HepG2 (cell line): ENCODE measurements around the gene TRAIP. TPM values are rescaled to one million over a fixed set of nuclear protein-coding genes. Genes with fewer than 3 reads are reported as not detected.

Experiments
- ATRX ChIP-seq: sonication (generic); formaldehyde crosslinking; IDR thresholded peaks from 2 replicates; pipeline ENCODE4 v1.4.0; 2020; ENCODE audit warnings: missing genetic modification reagents, borderline replicate concordance
- CCAR2 ChIP-seq: fragments of 200-400 bp; formaldehyde crosslinking; optimal IDR thresholded peaks from 2 replicates; pipeline ENCODE3; 2018; ENCODE audit warnings: low read depth, mild to moderate bottlenecking, low read length, moderate library complexity
- CERS6 ChIP-seq: sonication (generic); formaldehyde crosslinking; IDR thresholded peaks from 2 replicates; pipeline ENCODE4 v1.5.0; 2020; ENCODE audit warnings: missing genetic modification reagents
- EED ChIP-seq: sonication (generic); formaldehyde crosslinking; IDR thresholded peaks from 2 replicates; pipeline ENCODE4 v1.5.0; 2020; ENCODE audit warnings: mild to moderate bottlenecking, missing genetic modification reagents
- GLMP ChIP-seq: sonication (generic); formaldehyde crosslinking; IDR thresholded peaks from 2 replicates; pipeline ENCODE4 v1.9.0; 2021; ENCODE audit warnings: missing genetic modification reagents, mild to moderate bottlenecking, borderline replicate concordance
- HIC2 ChIP-seq: sonication (generic); formaldehyde crosslinking; IDR thresholded peaks from 2 replicates; pipeline ENCODE4 v1.9.0; 2022; ENCODE audit warnings: low read depth, missing genetic modification reagents
- HMG20A ChIP-seq: IDR thresholded peaks from 2 replicates; pipeline ENCODE4 v1.6.1; 2016; ENCODE audit warnings: borderline replicate concordance
- MAX ChIP-seq: IDR thresholded peaks from 2 replicates; pipeline ENCODE4 v1.6.1; 2012; ENCODE audit warnings: inconsistent platforms
- MYPOP ChIP-seq: sonication (generic); formaldehyde crosslinking; IDR thresholded peaks from 2 replicates; pipeline ENCODE4 v1.8.1; 2023; ENCODE audit warnings: mild to moderate bottlenecking, moderate library complexity, missing genetic modification reagents
- SMYD3 ChIP-seq: sonication (generic); formaldehyde crosslinking; IDR thresholded peaks from 2 replicates; pipeline ENCODE4 v1.8.1; 2023; ENCODE audit warnings: mild to moderate bottlenecking, missing genetic modification reagents
- SNRNP70 ChIP-seq: fragments of 200-400 bp; formaldehyde crosslinking; IDR thresholded peaks from 2 replicates; pipeline ENCODE4 v1.6.1; 2017; ENCODE audit warnings: mild to moderate bottlenecking, low read depth, low read length, moderate library complexity
- STAG1 ChIP-seq: sonication (generic); formaldehyde crosslinking; IDR thresholded peaks from 2 replicates; pipeline ENCODE4 v1.4.0; 2020; ENCODE audit warnings: missing genetic modification reagents
- ZBTB37 ChIP-seq: sonication (generic); formaldehyde crosslinking; IDR thresholded peaks from 2 replicates; pipeline ENCODE4 v1.4.0; 2020; ENCODE audit warnings: mild to moderate bottlenecking, missing genetic modification reagents
- ZFYVE20 ChIP-seq: sonication (generic); formaldehyde crosslinking; IDR thresholded peaks from 2 replicates; pipeline ENCODE4 v1.8.0; 2023; ENCODE audit warnings: low read depth, mild to moderate bottlenecking, moderate library complexity, missing genetic modification reagents, borderline replicate concordance
- ZNF142 ChIP-seq: sonication (generic); formaldehyde crosslinking; IDR thresholded peaks from 2 replicates; pipeline ENCODE4 v1.4.0; 2020; ENCODE audit warnings: missing genetic modification reagents
- polyA plus RNA-seq, 8 experiments: library from polyadenylated mRNA; depleted of rRNA in 3 of 8; stranded (reverse) in 7 of 8; unstranded in 1 of 8; fragments of >200 nt; fragmentation: Illumina TruSeq in 4 of 8; extraction: Trizol in 4 of 8; gene quantifications; 2 replicates each; pipeline versions ENCODE4 v1.2.1 to v1.2.3, GENCODE V29; 2011 to 2016; ENCODE audit warnings: low read depth in 4 of 8, missing spikeins in 1 of 8, mixed read lengths in 1 of 8; ENCODE audit not compliant: insufficient read depth in 1 of 8
- total RNA-seq, 5 experiments: library from RNA; depleted of rRNA; stranded (reverse); fragments of >200 nt; fragmentation: Illumina TruSeq; extraction: Trizol; gene quantifications; 2 replicates each; pipeline ENCODE4 v1.2.3, GENCODE V29; 2016; ENCODE audit warnings: low read depth in 1 of 5

TRAIP gene
- total and polyA plus RNA-seq, 2 of the 13 experiments (the other 11 are each of a cell fraction or from before 2014, with no cell fraction given): 13.9 to 23.9 TPM

GRCh38 chr3:49785565-49786356 is 70.6 kb downstream of the TRAIP start (continued):
- no peak for TF ChIP-seq CCAR2
- TF ChIP-seq HIC2 (CRISPR knock-in tag): no peak
- no peak for TF ChIP-seq STAG1 (CRISPR knock-in tag)
- TF ChIP-seq SNRNP70: no peak
- TF ChIP-seq ZBTB37 (CRISPR knock-in tag): no peak
- no peak for TF ChIP-seq ZFYVE20
- no peak for TF ChIP-seq HMG20A (CRISPR knock-in tag)
- no peak for TF ChIP-seq CERS6 (CRISPR knock-in tag)
- no peak for TF ChIP-seq MYPOP (CRISPR knock-in tag)
- TF ChIP-seq ZNF142 (CRISPR knock-in tag): no peak
- no peak for TF ChIP-seq GLMP (CRISPR knock-in tag)
- TF ChIP-seq SMYD3 (CRISPR knock-in tag): no peak
- no peak for TF ChIP-seq MAX
- no peak for TF ChIP-seq ATRX (CRISPR knock-in tag)
- 0 out of 2 replicates have a peak, but pooled peaks have one; percentile 12 for TF ChIP-seq EED (CRISPR knock-in tag)
